ENCODE data around the gene METTL21A.

GRCh38 chr2:207600231-207600630, 25.0 kb downstream of the METTL21A start:
- TF ChIP-seq CTCF (IDR thresholded peaks at IDR 0.05) (no peak), POLR2A (IDR thresholded peaks at IDR 0.05) (no peak)
